Measurements from ENCODE around the gene ADGRL1.

Gene ADGRL1

DNA sequence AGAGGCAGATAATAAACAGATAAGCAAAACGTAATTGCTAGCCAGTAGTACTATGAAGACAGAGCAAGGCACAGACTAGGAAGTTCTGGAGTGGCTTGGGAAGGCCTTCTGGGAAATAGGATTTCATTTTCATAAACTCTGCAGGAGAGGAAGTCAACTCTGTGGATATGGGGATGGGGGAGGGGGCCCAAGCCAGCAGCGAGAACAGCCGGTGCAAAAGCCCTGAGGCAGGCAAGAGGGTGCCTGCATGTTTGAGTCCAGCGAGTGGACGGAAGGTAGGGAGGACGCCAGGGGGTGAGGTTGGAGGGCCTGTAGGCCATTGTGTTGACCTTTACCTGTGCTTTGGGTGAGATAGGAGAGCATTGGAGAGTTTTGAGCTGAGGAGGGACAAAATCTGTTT is 60.6 kb downstream of the ADGRL1 start:
- DNase-seq (ENCODE audit: extremely low read depth in 1 of 2, low read depth in 1 of 2), result no peak

DNA sequence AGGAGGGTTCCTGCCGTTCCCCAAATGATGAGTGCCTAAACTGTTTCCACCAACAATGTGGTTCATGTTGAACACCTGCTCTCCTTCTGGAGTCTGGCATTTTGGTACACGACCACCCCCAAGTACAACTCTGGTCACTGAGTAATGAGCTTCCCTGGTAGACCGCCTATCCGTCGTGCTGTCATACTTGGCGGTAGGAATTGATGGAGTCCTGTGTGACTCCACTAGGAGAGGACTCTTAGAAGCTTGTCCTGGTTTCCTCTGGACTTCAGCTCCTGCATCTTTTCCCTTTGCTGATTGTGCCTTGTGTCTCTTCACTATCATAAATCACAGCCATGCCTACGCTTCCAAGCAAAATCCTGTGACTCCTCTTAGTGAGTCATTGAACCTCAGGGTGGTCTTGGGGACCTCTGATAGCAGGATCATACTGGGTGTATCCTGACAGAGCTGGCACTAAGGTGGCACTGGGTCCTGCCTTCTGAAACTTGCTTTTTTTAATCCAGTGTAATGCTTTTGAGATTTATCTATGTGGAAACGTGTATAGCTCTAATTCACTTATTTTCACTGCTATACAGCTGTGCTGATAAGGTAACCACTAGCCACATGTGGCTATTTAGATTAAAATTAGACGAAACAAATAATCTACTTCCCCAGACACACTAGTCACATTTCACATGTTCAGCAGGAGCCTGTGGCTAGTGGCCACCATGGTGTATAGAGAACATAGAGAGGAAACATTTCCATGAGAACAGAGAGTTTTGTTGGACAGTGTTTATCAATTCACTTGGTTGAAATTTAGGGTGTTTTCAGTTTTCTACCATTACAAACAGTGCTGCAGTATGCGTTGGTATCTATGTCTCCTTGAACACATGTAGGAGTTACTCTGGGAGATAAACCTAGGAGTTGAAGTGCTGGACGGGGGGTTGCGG is 63.4 kb downstream of the ADGRL1 start:
- no peak for DNase-seq (ENCODE audit: extremely low read depth in 1 of 2, low read depth in 1 of 2)

DNA sequence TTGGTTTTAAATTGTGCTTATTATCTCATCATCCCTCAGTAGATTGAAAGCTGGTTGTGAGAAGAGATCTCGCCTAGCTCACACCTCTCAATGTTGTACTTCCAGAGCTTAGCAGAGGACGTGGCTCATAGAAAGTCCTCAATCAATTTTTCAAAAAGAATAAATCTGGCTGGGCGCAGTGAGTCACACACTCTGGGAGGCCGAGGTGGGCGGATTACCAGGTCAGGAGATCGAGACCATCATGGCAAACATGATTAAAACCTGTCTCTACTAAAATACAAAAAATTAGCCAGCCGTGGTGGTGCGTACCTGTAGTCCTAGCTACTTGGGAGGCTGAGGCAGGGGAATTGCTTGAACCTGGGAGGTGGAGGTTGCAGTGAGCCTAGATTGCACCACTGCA is 64.9 kb downstream of the ADGRL1 start:
- no peak for DNase-seq (ENCODE audit: extremely low read depth in 1 of 2, low read depth in 1 of 2)

DNA sequence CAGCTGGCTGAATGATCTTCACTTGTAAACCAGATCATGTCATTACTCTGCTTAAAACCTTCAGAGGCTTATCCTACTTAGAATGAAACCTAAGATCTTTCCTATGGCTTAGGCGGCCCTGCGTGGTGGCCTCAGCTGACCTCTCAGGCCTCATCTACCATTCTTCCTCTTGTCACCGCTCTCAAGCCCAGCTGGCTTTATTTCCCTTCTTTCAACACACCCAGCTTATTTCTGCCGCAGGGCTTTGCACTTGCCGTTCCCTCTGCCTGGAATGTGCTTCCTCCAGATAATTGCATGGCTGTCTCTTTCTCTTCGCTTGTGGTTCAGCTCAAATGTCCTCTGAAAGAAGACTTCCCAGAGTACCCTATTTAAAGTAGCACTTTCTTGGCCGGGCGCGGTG is 66.0 kb downstream of the ADGRL1 start:
- DNase-seq (ENCODE audit: extremely low read depth in 1 of 2, low read depth in 1 of 2), result no peak

DNA sequence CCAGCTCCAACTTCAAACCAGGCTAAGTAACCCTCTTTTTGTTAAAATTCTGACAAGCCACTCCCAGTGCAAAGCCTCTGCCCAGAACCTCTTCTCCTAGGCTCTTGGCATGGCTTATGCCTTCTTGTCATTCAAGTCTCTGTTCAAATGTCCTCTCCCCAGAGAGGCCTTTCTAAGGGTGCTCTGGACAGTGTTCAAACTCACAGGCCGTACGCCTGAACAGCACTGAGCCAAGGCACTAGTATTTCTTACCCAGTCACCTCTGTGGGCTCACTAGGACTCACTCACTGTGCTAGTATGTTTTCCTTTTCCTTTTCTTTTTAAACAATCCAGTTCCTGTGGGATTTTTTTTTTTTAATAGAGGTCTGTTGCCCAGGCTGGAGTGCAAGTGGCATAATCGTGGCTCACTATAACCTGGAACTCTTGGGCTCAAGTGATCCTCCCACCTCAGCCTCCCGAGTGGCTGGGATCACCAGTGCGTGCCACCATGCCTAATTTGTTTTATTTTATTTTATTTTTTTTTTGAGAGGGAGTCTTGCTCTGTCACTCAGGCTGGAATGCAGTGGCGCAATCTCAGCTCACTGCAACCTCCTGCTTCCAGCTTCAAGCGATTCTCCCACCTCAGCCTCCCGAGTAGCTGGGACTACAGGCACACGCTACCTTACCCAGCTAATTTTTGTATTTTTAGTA is 67.2 kb downstream of the ADGRL1 start:
- DNase-seq (ENCODE audit: extremely low read depth in 1 of 2, low read depth in 1 of 2), result no peak

DNA sequence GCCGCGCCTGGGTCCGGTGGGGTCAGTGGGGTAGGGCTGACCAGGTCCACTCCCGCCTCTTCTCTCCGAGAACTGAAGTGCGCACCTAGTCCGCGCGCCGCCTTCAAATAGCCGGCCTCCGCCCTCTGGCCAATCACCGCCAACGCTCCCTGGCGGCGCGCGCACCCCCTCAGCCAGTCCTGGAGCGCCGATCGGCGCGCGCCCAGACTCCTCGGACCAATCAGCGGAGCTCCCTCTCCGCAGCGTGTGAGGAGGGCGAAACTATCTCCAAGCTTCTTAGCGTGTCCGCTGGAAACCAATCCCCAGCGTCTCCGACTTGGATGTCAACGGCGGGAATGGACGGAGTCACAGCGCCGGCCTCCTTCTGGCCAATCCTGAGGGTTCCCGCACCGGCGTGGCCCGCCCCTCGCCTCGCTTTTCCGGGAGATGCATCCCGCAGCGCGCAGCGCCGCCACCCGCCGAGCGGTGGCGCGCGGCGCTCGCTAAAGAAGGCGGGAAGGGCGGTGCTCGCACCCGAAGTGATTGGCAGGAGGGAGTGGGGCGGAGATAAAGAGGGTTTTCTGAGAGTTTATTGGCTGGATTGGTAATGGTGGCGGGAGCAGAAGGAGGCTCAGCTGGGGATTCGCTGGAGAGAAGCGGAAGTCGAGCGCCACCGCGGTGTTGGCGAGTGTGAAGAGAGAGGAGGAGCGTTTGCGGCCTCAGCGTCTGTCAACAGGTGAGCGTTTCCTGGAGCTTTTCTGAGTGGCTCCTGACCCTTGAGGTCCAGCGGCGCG is 69.3 kb downstream of the ADGRL1 start, which contains the start of gene ASF1B:
ASF1B (minus strand) TSS at position 81 of the 773 bp plus-strand sequence. CDS start 133 bp downstream, outside the sequence.
- DNase-seq (ENCODE audit: extremely low read depth in 1 of 2, low read depth in 1 of 2), result peak; percentile 93 to 94

DNA sequence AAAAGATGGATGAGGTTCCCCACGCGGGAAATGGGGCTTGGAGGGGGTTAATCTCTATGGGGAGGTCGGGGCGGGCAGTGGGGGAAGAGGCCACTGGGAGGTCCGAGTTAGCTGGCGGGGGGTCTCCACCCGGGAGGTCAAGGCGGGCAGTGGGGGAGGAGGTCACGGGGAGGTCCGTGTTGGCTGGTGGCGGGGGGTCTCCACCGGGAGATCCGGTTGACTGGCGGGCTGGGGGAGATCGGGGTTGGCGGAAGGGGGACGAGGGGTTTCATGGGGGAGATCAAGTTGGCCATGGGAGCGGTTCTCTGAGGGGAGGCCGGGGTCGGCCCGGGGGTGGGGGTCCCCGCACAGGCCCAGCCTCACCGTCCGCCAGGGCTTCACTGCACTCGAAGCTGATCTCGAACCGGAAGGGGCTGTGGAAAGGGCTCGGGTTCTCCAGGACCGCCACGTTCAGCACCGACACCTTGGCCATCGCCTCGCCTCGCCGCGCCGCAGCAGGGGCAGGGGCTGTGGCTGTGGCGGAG is 69.9 kb downstream of the ADGRL1 start:
- DNase-seq (ENCODE audit: extremely low read depth in 1 of 2, low read depth in 1 of 2), result no peak

DNA sequence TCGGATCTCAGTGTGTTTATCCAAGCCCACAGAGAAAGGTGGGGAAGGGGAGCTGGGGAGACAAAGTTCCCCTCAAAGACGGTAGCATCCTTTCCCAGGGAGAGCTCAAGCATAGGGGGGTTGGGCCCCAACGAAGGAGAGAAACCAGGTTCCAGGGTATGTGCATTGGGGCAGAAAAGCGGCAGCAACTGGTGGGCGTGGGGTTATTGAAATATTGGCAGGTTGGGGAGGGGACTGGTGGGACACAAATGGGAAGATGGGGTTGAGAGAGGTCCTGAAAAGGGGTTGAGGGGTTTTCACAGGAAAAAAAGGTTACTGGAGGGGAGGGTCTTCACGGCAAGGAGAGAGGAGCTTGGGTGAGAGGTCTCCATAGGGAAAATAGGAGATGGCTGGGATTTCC is 70.6 kb downstream of the ADGRL1 start:
- no peak for DNase-seq (ENCODE audit: extremely low read depth in 1 of 2, low read depth in 1 of 2)

DNA sequence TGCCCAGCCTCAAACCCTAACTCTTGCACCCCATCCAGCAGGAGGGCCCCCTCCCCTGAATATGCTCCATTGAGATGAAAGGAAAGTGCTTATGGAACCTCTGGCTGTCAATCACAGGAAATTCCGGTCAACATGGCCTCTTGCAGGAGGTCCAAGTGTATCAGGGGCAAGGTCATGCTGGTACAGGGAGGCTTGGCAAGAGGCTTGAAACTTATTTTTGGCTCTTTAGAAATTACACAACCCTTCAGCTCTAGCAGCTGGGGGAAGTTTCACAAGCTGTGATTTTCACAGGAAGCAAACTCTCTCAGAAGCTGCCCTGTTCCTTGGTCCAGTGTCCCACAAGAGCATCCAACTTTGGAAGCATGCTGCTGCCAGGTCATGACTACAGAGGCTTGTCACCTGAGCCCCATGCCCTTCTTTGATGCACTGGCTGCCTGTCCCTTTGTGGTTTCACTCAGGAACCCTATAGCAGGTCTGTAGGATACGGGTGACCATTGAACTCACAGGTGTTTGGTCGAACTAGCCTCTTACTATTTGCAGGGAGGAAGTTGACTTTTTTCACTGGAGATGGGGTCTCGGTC is 78.0 kb downstream of the ADGRL1 start:
- DNase-seq (ENCODE audit: extremely low read depth in 1 of 2, low read depth in 1 of 2), result no peak

DNA sequence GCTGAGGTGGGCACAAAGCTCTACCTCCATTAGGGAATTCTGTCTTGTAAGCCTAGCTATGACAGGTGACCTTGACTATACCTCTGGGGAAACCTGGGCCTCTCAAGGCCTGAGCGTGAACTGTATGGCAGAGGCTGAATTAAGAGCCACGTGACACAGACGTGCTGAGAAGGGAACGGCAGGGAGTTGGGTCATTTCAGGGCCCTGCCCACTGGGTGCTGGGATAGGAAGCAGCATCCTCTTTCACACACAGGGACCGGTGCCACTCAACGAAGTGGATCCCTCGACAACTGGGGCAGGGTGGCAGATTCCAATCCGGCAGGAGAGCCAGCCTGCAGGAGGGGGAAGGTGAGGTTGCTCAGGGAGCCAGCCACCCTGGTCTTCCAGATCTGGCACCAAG is 78.8 kb downstream of the ADGRL1 start:
- no peak for DNase-seq (ENCODE audit: extremely low read depth in 1 of 2, low read depth in 1 of 2)

DNA sequence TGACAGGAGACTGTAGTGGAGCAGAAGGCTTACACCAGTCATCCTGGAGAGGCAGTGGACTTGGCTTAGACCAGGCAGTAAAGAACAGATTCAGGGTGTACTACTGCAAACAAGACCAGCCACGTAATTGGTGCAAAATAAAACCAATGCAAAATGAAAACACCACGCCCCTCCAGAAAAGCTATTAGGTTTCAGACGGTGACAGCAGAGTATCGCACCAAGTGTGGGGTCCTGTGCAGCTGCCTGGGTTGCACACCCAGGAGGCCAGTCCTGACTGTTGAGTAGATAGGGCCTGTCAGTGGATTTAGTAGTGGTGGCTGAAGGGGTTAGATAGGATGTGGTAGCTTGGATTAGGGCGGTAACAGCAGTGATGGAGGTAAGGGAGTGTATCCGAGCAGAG is 83.0 kb downstream of the ADGRL1 start:
- no peak for DNase-seq (ENCODE audit: extremely low read depth in 1 of 2, low read depth in 1 of 2)

DNA sequence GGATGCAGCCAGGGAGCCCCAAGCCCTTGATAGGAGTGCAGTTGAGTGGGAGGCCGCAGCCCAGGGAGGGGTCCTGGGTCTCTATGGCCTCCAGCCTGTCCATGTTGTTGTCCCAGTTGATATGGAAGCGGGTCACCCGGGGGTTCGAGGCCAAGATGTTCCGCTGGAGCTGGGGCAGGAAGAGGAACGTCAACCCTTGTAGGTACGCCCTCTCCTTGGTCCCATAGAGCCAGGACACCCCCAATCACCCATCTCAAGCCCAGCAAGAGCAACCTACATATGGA is 85.5 kb downstream of the ADGRL1 start:
- DNase-seq (ENCODE audit: extremely low read depth in 1 of 2, low read depth in 1 of 2), result no peak

DNA sequence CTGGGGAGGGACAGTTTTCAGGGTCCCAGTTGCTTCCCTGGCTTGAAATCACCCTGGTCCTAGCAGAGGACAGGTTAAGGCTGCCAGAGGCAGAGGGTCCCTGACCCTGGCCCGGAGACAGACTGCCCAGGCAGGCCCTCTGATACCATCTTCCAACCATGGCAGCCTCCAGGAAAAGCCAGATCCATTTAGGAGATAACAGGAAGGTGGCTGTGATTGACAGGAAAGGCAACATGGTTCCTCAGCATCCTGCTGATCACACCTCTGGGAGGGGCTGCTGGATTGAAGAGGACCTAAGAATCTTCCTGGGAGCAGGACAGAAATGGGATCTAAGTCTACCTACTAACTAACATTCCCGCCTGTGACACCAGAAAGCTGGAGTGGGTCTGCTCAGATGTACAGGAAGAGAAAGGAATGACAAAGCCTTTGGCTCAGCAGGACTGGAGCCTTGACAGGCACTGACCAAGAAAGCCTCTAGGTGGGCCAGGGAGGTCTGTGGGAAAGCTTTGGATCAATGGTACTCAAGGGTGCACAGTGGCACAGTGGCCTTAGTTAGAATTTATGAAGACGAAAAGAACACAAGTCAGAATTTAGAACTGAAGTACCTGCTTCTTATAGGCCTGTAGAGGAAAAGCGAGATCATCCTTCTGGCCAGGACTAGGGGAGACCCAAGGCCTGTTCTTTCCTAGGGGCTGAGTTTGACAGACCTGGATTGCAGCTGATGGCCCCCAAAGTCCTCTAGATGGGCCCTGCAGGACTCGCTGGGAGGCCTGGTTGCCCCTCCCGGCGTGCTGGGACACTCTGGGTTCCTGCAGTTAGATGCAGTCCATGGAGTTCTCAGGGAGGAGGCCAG is 86.1 kb downstream of the ADGRL1 start:
- DNase-seq (ENCODE audit: extremely low read depth in 1 of 2, low read depth in 1 of 2), result no peak

DNA sequence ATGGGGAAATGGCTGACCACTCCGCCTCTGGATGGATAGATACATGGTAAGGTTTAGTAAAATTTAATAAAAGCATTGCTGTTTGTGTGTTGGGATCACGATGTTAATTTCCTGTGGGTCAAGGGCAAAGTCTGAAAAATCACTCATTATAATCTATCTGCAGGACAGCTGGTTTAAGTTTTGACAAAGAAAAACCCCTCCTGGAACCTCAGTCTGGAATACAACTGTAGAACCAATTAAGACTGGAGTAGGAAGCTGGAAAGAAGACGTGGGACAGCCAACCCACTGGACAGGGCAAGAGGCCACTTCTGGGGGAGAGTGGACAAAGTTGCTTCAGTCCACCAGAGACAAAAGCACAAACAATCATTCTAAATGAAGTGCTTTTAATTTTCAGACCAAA is 86.8 kb downstream of the ADGRL1 start:
- no peak for DNase-seq (ENCODE audit: extremely low read depth in 1 of 2, low read depth in 1 of 2)

DNA sequence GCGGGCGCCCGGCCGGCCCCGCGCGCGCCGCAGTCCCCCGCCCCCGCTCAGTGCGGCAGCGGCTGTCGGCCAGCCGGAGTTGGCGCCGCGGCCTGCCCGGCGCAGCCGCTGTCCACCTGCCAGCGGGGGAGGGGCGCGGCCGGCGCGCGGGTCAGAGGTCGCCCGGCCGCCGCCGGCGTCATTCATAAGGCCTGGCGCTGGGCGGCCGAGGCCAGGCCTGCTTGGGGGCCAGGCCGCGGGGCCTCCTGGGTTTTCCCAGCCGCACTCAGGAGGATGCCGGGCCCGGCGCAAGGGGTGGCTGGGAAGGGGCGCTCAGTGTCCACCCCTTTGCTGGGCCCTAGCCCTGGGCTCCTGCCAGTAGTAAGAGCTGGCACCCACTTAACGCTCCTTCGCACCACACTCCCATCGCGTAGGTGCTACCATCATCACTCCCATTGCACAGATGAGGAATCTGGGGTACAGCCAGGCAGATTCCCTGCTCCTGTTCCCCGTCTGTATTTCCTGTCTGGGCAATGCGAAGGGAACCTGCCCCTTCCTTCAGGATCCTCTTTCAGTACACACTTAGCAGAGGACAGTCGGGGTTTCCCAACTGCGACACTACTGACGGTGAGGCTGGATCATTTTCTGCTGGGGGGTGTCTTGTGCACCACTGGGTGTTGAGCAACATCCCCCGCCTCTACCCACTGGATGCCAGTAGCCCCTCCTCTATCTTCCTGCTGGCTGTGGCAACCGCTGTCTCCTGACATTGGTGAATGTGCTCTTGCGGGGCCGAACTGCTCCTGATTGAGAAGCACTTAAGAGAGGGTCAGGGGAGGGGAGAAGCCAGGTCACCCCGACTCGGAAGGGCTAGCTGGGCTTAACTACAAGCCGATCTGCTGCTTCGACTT is 87.6 kb downstream of the ADGRL1 start:
- DNase-seq (ENCODE audit: extremely low read depth in 1 of 2, low read depth in 1 of 2), result no peak

DNA sequence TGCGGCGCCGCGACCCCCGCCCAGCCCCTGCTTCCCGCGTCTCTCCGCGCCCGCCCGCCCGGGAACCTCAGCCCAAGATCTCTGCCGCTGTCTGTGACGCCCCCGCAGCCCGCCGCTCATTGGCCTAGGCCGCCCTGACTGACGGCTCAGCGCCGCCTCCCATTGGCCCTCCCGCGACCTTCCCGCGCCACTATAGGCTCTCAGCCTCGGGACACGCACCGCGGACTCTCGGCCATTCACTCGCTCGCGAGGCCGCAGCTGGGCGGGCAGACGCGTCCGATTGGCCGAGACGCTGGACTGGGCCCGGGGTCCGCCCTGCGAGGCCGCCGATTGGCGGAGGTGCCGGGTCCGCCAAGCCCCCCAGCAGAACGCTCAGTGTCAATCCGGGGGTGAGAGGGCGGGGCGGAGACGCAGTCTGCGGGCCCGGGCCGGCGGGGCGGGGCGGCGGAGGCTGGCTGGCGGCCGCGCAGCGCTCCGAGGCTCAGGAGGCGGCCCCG is 88.3 kb downstream of the ADGRL1 start, which contains the start of gene PRKACA:
PRKACA (minus strand) TSS at position 95 of the 497 bp plus-strand sequence. CDS start 215 bp downstream, outside the sequence.
- peak; percentile 95 to 96 for DNase-seq (ENCODE audit: extremely low read depth in 1 of 2, low read depth in 1 of 2)

DNA sequence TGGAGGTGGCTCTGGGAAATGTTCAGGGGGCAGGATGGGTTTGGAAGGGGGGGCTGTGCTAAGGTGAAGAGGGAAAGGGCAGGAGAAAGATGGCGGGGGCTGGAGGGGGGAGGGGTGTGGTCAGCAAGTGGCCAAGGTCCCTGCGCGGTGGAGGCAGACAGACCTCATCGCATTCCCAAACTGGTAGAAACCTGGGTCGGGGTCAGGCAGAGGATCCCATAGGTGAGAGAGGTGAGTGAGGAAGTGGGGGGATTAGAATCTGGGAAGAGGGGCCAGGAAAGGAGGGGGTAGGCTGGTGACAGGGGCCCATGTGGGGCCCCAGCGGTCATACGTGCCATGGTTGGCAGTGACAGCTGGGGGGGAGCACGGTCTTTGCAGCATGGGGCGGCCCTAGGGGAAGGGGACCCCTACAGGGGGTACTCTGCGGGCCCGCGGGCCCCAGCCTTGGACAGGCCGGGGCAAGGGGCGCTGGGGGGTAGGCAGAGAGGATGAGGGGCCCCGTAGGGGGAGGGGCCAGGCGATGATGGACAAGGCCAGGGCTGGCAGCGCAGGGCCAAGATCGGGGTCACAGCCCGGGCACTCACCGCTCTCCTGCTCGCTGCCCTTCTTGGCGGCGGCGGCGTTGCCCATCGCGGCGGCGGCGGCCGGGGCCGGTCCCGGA is 88.9 kb downstream of the ADGRL1 start:
- DNase-seq (ENCODE audit: extremely low read depth in 1 of 2, low read depth in 1 of 2), result no peak

DNA sequence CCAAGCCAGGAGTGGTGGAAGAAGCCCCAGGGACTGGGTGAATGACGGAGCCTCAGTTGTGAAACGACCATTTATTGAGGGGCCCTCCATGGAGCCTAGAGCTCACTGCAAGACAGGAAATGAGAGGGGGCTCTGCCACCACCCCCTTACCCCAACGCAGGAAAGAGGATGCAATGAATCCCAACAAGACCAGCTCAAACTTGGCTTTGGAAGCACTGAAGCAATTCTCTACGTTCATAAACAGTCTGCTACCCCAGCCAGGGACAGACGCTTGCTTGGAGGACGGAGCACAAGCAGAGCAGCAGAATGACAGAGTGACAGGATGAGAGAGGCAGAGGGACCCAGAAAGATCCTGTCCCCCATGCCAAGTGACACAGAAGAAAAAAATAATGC is 89.4 kb downstream of the ADGRL1 start:
- DNase-seq (ENCODE audit: extremely low read depth in 1 of 2, low read depth in 1 of 2), result no peak
